Tibial nerve (tissue), 4 donors: ENCODE results near the gene PFN2. TPM values are rescaled to one million over a fixed set of nuclear protein-coding genes. Genes with fewer than 3 reads are reported as not detected.

Experiments used
- DNase-seq, 2 donors: peaks; one replicate each; pipeline ENCODE4 v3.0.0-alpha.2; 2019; ENCODE audit warnings: low spot score in 2 of 2
- H3K27ac ChIP-seq, 4 donors: fragments of 200-600 bp; sonication (generic) in 3 of 4; one replicate each; pipeline ENCODE4 v1.5.1; 2017 to 2019; ENCODE audit warnings: mild to moderate bottlenecking in 1 of 4
- H3K27me3 ChIP-seq, 2 donors: fragments of 200-600 bp; sonication (generic) in 1 of 2; one replicate each; pipeline versions ENCODE4 v1.5.1 to v1.6.0; 2017 to 2019
- H3K36me3 ChIP-seq, 3 donors: fragments of 200-600 bp; sonication (generic); one replicate each; pipeline ENCODE4 v1.5.1; 2018 to 2019
- H3K4me1 ChIP-seq, 4 donors: fragments of 200-600 bp; sonication (generic) in 3 of 4; one replicate each; pipeline ENCODE4 v1.5.1; 2017 to 2019
- H3K4me3 ChIP-seq, 4 donors: fragments of 200-600 bp; sonication (generic) in 3 of 4; one replicate each; pipeline ENCODE4 v1.5.1; 2017 to 2019; ENCODE audit warnings: mild to moderate bottlenecking in 1 of 4, moderate library complexity in 1 of 4
- H3K9me3 ChIP-seq, 4 donors: fragments of 200-600 bp; sonication (generic) in 3 of 4; one replicate each; pipeline ENCODE4 v1.5.1; 2017 to 2019
- EP300 ChIP-seq, 2 donors: sonication (generic); formaldehyde crosslinking; IDR thresholded peaks; one replicate each; pipeline ENCODE4 v1.6.1; 2017; ENCODE audit warnings: antibody characterized with exemption in 2 of 2, mild to moderate bottlenecking in 1 of 2
- POLR2A ChIP-seq, 2 donors: fragments of 450-650 bp; IDR thresholded peaks; one replicate each; pipeline ENCODE4 v1.6.1; 2017; ENCODE audit warnings: antibody characterized with exemption in 2 of 2, mild to moderate bottlenecking in 2 of 2, moderate library complexity in 2 of 2
- WGBS, 2 donors: methylation state at CpG; one replicate each; pipeline ENCODE4 v1.1.5; 2018; 5-methylcytosine and 5-hydroxymethylcytosine counted together
- total RNA-seq, 4 donors: library from RNA; depleted of rRNA; stranded (reverse); fragments of >200 nt; gene quantifications; one replicate each; pipeline ENCODE4 v1.1.0, GENCODE V29; 2016
- TF ChIP-seq, protein P1 (sequence below), 5 experiments: fragments of 200-600 bp in 3 of 5; fragments of 450-650 bp in 2 of 5; sonication (generic) in 3 of 5; IDR thresholded peaks; one replicate each; pipeline ENCODE4 v1.5.1; 2016 to 2019; ENCODE audit warnings: antibody characterized with exemption in 5 of 5, mild to moderate bottlenecking in 3 of 5, moderate library complexity in 2 of 5

The PFN2 gene
- total RNA-seq, 4 donors from 2014 or later: 28.2 to 54.8 (median 40.7) TPM

DNA sequence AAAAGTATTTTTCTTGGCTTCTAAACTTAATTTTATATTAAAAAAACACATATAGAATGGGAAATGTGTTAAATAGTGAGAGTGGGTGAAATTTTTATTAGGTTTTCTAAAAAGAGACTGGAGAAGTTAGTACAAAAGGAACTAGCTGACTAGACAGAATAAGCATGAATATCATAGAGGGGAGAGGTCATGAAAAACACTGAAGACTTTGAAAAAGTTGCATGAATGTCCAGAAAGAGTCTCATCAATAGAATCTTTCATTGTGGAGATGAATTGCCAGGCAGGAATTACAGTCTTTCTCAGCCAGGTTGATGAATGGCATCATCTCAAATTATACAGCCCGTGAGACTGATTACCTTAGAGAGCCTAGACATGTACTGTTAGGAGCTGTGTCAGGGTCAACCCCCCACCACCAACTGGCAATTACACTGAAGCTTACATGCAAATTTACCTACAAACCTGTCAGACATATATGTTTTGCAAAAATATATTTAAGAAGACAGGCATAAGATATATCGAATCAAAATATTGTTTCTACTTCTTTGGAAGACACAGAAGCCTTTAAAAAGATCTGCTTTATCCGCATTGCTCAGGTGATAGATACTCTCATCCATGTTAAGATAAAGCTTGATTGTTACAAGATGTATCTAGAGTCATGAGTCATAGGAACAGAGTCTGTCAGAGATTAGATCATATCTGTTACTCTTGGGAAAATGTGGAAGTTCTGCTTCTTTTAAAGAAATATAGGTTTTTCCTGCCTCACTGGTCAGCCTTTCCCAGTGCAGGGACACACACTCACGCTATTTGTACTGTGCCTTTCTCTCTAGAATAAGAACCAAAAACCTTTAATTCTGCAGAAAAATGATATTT, 34.8 kb upstream of the PFN2 start:
- TF ChIP-seq EP300 (IDR thresholded peaks at IDR 0.05) (no peak), POLR2A (IDR thresholded peaks at IDR 0.05) (no peak)
- TF ChIP-seq, protein P1, sequence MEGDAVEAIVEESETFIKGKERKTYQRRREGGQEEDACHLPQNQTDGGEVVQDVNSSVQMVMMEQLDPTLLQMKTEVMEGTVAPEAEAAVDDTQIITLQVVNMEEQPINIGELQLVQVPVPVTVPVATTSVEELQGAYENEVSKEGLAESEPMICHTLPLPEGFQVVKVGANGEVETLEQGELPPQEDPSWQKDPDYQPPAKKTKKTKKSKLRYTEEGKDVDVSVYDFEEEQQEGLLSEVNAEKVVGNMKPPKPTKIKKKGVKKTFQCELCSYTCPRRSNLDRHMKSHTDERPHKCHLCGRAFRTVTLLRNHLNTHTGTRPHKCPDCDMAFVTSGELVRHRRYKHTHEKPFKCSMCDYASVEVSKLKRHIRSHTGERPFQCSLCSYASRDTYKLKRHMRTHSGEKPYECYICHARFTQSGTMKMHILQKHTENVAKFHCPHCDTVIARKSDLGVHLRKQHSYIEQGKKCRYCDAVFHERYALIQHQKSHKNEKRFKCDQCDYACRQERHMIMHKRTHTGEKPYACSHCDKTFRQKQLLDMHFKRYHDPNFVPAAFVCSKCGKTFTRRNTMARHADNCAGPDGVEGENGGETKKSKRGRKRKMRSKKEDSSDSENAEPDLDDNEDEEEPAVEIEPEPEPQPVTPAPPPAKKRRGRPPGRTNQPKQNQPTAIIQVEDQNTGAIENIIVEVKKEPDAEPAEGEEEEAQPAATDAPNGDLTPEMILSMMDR (IDR thresholded peaks at IDR 0.05): no peak
- Histone ChIP-seq H3K27me3 (no peaks in the 10 kb centered on the region), H3K36me3 (no peaks in the 10 kb centered on the region), H3K9me3 (no peaks in the 10 kb centered on the region), H3K4me1 (no peaks in the 10 kb centered on the region), H3K4me3 (no peak overlapping the region), H3K27ac (no peak overlapping the region)
- DNase-seq: no peak
- WGBS, 2 donors: 64 to 74% methylated on average over 4 of the region's 4 CpGs

DNA sequence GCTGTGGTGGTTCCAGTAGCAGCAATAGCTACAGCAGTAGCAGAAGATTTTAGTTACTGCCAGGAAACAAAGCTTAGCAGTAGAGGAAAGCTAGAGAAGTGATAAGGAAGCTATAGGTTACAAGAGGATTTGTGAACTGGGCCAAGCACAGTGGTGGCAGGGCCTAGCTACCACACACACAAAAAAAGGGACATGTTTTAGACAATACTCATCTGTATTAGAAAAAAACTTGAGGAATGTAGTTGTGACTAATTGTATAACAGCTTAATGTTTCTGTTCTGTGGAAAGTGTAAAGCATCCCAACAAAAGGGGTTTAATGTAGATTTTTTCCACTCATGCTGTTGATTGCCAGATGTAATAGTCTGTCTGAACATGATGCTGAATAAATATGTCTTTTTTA, 29.9 kb upstream of the PFN2 start:
- H3K9me3 ChIP-seq: peaks cover 0 to 7% (median 0%) of the 10 kb centered on the region in 4 donors
- no peaks in the 10 kb centered on the region for H3K4me1 ChIP-seq
- H3K36me3 ChIP-seq: no peaks in the 10 kb centered on the region
- no peak for DNase-seq
- no peaks in the 10 kb centered on the region for H3K27me3 ChIP-seq
- TF ChIP-seq EP300 (IDR thresholded peaks at IDR 0.05): no peak
- TF ChIP-seq, protein P1 (IDR thresholded peaks at IDR 0.05): no peak
- no peak for TF ChIP-seq POLR2A (IDR thresholded peaks at IDR 0.05)
- no peak overlapping the region for H3K4me3 ChIP-seq
- no peak overlapping the region for H3K27ac ChIP-seq

DNA sequence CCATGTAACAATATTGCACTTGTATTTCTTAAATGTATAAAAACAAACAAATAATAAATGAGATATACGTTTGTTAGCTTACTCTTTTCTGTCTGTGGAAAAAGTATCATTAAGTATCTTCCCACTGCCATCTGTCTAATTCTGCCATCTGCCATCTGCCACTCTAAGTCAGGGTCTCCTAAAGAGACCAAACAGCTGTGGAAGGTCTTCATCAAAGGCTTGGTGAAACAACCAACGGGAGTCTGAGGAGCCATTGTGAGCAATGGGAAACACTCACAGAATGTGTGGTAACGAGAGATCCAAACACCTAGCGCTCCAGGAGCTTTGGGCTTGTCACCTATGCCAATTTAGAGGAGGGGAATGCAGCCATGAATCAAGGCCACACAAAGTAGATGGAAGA, 28.7 kb upstream of the PFN2 start:
- Histone ChIP-seq H3K9me3 (peaks cover 0 to 19% (median 6%) of the 10 kb centered on the region in 4 donors), H3K27me3 (no peaks in the 10 kb centered on the region), H3K4me3 (no peak overlapping the region), H3K4me1 (no peaks in the 10 kb centered on the region), H3K27ac (no peak overlapping the region), H3K36me3 (no peaks in the 10 kb centered on the region)
- TF ChIP-seq POLR2A (IDR thresholded peaks at IDR 0.05): no peak
- TF ChIP-seq EP300 (IDR thresholded peaks at IDR 0.05): no peak
- TF ChIP-seq, protein P1 (IDR thresholded peaks at IDR 0.05): no peak
- 91% methylated on average over 4 of the region's 4 CpGs for WGBS, 2 donors
- no peak for DNase-seq

DNA sequence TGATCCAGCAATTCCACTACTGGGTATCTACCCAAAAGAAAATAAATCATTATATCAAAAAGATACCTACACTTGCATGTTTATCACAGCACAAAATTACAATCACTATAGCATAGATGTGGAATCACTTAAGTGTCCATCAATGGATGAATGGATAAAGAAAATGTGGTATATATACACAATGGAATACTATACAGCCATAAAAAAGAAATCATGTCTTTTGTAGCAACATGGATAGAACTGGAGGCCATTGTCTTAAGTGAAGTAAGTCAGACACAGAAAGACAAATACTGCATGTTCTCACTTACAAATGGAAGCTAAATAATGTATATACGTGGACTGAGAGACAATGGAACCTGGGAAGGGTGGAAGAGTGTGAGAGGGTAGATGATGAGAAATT, 28.3 kb upstream of the PFN2 start:
- TF ChIP-seq EP300 (IDR thresholded peaks at IDR 0.05): no peak
- no peak for TF ChIP-seq POLR2A (IDR thresholded peaks at IDR 0.05)
- TF ChIP-seq, protein P1 (IDR thresholded peaks at IDR 0.05): no peak
- H3K27ac ChIP-seq: no peak overlapping the region
- no peak overlapping the region for H3K4me3 ChIP-seq
- no peak for DNase-seq
- H3K4me1 ChIP-seq: no peaks in the 10 kb centered on the region
- WGBS, 2 donors: 97 to 100% methylated on average over 1 of the region's 1 CpG
- H3K36me3 ChIP-seq: no peaks in the 10 kb centered on the region
- no peaks in the 10 kb centered on the region for H3K27me3 ChIP-seq
- H3K9me3 ChIP-seq: peaks cover 0 to 24% (median 7%) of the 10 kb centered on the region in 4 donors

DNA sequence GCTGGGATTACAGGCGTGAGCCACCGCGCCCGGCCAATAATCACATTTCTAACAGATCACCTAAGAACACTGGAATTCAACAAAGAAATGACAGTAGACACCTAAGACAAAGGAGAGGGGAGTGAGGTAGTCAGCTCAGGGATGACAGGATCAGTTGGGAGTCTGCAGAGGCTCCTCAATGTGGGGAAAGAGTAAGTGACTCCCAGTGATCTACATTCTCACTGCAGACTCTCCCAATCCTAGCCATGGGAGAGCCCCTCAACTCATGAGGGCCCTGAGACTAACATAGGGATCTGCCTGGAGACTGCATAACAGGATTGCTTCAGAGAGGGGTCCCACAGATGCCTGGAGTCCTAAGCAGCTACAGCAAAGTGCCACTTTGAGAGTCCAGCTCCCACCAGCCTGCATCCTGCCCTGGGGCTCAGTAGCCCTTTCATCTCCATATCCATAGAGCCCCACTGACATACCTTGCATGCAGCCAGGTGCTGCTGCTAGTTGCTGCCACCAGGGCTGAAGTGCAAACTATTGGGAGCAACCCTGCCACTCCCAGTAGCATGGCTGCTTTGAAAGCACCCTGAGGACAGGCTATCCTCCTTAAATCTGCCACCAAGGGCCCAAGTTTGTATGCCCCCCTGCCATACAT, 21.8 kb upstream of the PFN2 start:
- Histone ChIP-seq H3K36me3 (no peaks in the 10 kb centered on the region), H3K9me3 (peaks cover 0 to 25% (median 7%) of the 10 kb centered on the region in 4 donors), H3K4me3 (no peak overlapping the region), H3K4me1 (no peaks in the 10 kb centered on the region), H3K27me3 (no peaks in the 10 kb centered on the region), H3K27ac (no peak overlapping the region)
- TF ChIP-seq POLR2A (IDR thresholded peaks at IDR 0.05) (no peak), EP300 (IDR thresholded peaks at IDR 0.05) (no peak)
- TF ChIP-seq, protein P1 (IDR thresholded peaks at IDR 0.05): no peak
- WGBS, 2 donors: 96 to 97% methylated on average over 4 of the region's 4 CpGs
- no peak for DNase-seq
